NCI-H748 treated with DMSO at 0.1 percent for 48 hours (cell line): ENCODE measurements around the gene MAD1L1.

Experiments used
- DNase-seq: peaks from one replicate; lab custom pipeline; 2025; lab: John Stamatoyannopoulos, UW

The MAD1L1 gene

GRCh38 chr7:2241580-2242540 lies 9.1 kb upstream of the MAD1L1 start, which contains the start of the genes MRM2 and NUDT1:
Gene MRM2 (minus strand): TSS chr7:2242205. CDS start chr7:2242169, 36 bp downstream.
Gene NUDT1 (plus strand): TSS chr7:2242226. CDS start chr7:2244575, 2,349 bp downstream.
- peak; percentile 76 for DNase-seq

- DNase-seq = no peak
Measured at GRCh38 chr7:2239242-2239641, 6.5 kb upstream of the MAD1L1 start.

GRCh38 chr7:2237109-2237602 lies 4.4 kb upstream of the MAD1L1 start:
- no peak for DNase-seq

- DNase-seq = no peak
Measured at GRCh38 chr7:2233926-2234325, 1.2 kb upstream of the MAD1L1 start.

GRCh38 chr7:2231992-2232765 lies 566 bp downstream of the MAD1L1 start:
- no peak for DNase-seq

GRCh38 chr7:2230882-2231281 lies 1.9 kb downstream of the MAD1L1 start:
- no peak for DNase-seq

- DNase-seq = no peak
Measured at GRCh38 chr7:2230226-2230625, 2.5 kb downstream of the MAD1L1 start.

- no peak for DNase-seq
Measured at GRCh38 chr7:2229467-2229866, 3.3 kb downstream of the MAD1L1 start.

- no peak for DNase-seq
Measured at GRCh38 chr7:2228921-2229320, 3.8 kb downstream of the MAD1L1 start.

GRCh38 chr7:2227699-2228098 lies 5.0 kb downstream of the MAD1L1 start:
- DNase-seq = no peak

GRCh38 chr7:2225830-2226229 lies 6.9 kb downstream of the MAD1L1 start:
- no peak for DNase-seq

GRCh38 chr7:2225336-2225735 lies 7.4 kb downstream of the MAD1L1 start:
- DNase-seq = no peak

- DNase-seq = no peak
Measured at GRCh38 chr7:2224934-2225333, 7.8 kb downstream of the MAD1L1 start.

- DNase-seq = no peak
Measured at GRCh38 chr7:2224491-2224928, 8.2 kb downstream of the MAD1L1 start.

- no peak for DNase-seq
Measured at GRCh38 chr7:2223321-2223720, 9.4 kb downstream of the MAD1L1 start.

GRCh38 chr7:2222516-2222915 lies 10.2 kb downstream of the MAD1L1 start:
- no peak for DNase-seq

GRCh38 chr7:2220954-2221353 lies 11.8 kb downstream of the MAD1L1 start:
- no peak for DNase-seq

- DNase-seq = no peak
Measured at GRCh38 chr7:2220506-2220905, 12.2 kb downstream of the MAD1L1 start.

GRCh38 chr7:2220030-2220429 lies 12.7 kb downstream of the MAD1L1 start:
- DNase-seq = no peak

- no peak for DNase-seq
Measured at GRCh38 chr7:2219606-2220005, 13.1 kb downstream of the MAD1L1 start.

- no peak for DNase-seq
Measured at GRCh38 chr7:2219136-2219535, 13.6 kb downstream of the MAD1L1 start.

GRCh38 chr7:2218444-2218785 lies 14.3 kb downstream of the MAD1L1 start:
- DNase-seq = no peak
